ENCODE results near the gene SMG6. TPM values are rescaled to one million over a fixed set of nuclear protein-coding genes. Genes with fewer than 3 reads are reported as not detected.

SMG6 gene
- total and polyA plus RNA-seq, 2 donors (not counting 1 experiment from before 2014, with no cell fraction given): 10.6 to 35.5 TPM

DNA sequence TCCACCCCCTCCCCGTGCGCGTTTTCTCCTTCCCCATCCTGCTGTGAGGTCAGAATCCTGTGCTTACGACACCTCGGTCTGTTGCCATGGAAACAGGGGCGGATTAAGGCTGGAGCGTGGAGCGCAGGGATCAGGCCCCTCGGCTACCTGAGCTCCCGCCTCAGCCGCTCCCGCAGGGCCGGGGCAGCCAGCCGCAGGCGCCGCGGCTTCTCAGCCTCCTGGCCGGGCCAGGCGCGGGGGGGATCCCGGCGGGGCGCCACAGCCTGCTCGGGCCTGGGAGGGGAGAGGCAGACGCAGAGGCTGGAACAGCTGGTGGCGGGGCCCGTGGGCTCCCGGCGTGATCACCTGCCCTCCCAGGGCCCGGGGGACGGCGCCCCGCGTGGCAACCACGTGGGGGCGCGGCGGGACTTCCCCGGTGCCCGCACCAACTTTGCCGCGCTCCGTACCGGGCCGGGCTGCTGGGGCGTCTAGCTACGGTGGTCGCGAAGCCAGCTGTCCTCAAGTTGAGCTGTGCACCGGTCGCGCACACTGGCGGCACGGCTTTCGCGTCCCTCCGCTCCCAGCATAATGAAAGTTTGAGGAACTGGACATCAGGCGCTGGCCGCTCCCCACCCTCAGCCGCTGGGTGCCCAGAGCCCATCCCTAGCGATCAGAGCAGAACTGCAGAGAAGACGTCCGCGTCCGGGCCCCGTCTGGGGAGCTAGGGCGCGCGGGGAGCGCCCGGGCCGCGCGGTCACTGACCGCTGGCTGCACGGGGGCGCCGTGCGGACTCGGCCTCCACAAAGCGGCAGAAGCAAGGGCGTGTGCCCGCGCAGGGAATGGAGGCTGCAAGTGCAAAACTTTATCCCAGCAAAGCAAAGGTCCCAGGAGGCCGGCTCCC lies 279.7 kb downstream of the SMG6 start:
- H3K4me2 ChIP-seq (replicated peaks; ENCODE audit: low read depth, low read length, poor library complexity, severe bottlenecking): peak overlapping the region; percentile 96
- peak overlapping the region; percentile 67 for H3K9ac ChIP-seq (ENCODE audit: low read length)
- ChIA-PET POLR2A (no interaction called here), CTCF (interaction anchor here (1.3 kb wide), 1 partner anchor 221 kb away, joined by 6 read pairs; no protein-coding TSS in a partner anchor)
- peaks cover 0 to 10% (median 0%) of the 10 kb centered on the region in 3 donors for H3K9me3 ChIP-seq (ENCODE audit: control extremely low read depth in 1 of 3, control insufficient read depth in 2 of 3, insufficient read depth in 1 of 3, low read length in 2 of 3)
- 3% methylated on average over 82 of the region's 85 CpGs for WGBS (ENCODE audit: insufficient coverage)
- intact Hi-C loops (cut with micrococcal nuclease): loop anchor here (2.0 kb wide), 1 partner anchor 17 kb away; no protein-coding TSS in a partner anchor
- ATAC-seq (ENCODE audit: low read depth): peak; percentile 15
- peak overlapping the region in 4 of 5 experiments; percentile 11 to 68 (median 54) for H3K4me3 ChIP-seq (ENCODE audit: control extremely low read depth in 1 of 5, extremely low read depth in 1 of 5, insufficient read depth in 1 of 5, low read depth in 2 of 5, low read length in 4 of 5)
- peak overlapping the region; percentile 51 for H2AFZ ChIP-seq (ENCODE audit: insufficient read depth, low read depth, low read length, poor library complexity, severe bottlenecking)
- no peaks in the 10 kb centered on the region for H3K36me3 ChIP-seq (replicated peaks in 1 of 2; ENCODE audit: control extremely low read depth in 1 of 2, control insufficient read depth in 1 of 2, extremely low read depth in 1 of 2, insufficient read depth in 2 of 2, low read length in 1 of 2)
- H3K27me3 Mint-ChIP-seq: peaks cover 48% of the 10 kb centered on the region
- peak; percentile 74 for DNase-seq
- peaks cover 22% of the 10 kb centered on the region for H3K4me1 Mint-ChIP-seq
- peak overlapping the region; percentile 82 for H3K4me3 Mint-ChIP-seq
- H3K27ac ChIP-seq (ENCODE audit: low read length in 2 of 2): no peak overlapping the region
- H3K4me1 ChIP-seq (ENCODE audit: control insufficient read depth in 2 of 2, insufficient read depth in 2 of 2, low read length in 2 of 2): peaks cover 35% of the 10 kb centered on the region in 2 donors
- H3K27ac Mint-ChIP-seq: no peak overlapping the region
- TF ChIP-seq CTCF (IDR thresholded peaks at IDR 0.05) (no peak), EZH2 (IDR thresholded peaks at IDR 0.05; ENCODE audit: borderline replicate concordance, insufficient read depth, low read depth, low read length, poor library complexity, severe bottlenecking) (no peak)
- peaks cover 7% of the 10 kb centered on the region for H4K20me1 ChIP-seq (ENCODE audit: control insufficient read depth, insufficient read depth, low read length, poor library complexity, severe bottlenecking)
- H3K9me3 Mint-ChIP-seq (ENCODE audit: insufficient read depth): no peaks in the 10 kb centered on the region
- no peaks in the 10 kb centered on the region for H3K79me2 ChIP-seq (ENCODE audit: control insufficient read depth, insufficient read depth, low read length)
- H3K27me3 ChIP-seq (replicated peaks in 1 of 4; ENCODE audit: control extremely low read depth in 1 of 4, control insufficient read depth in 3 of 4, insufficient read depth in 4 of 4, low read length in 3 of 4): peaks cover 0 to 58% (median 22%) of the 10 kb centered on the region in 4 experiments

GRCh38 chr17:2023256-2023655 lies 280.3 kb downstream of the SMG6 start:
- peaks cover 50% of the 10 kb centered on the region for H3K27me3 Mint-ChIP-seq

More at GRCh38 chr17:2023256-2023655, 280.3 kb downstream of the SMG6 start:
- peak overlapping the region; percentile 52 for H3K4me3 Mint-ChIP-seq
- peaks cover 22% of the 10 kb centered on the region for H3K4me1 Mint-ChIP-seq
- intact Hi-C loops (cut with micrococcal nuclease): no loop called here
- no peak for ATAC-seq (ENCODE audit: low read depth)
- Histone ChIP-seq H3K4me1 (ENCODE audit: control insufficient read depth in 2 of 2, insufficient read depth in 2 of 2, low read length in 2 of 2) (peaks cover 35% of the 10 kb centered on the region in 2 donors), H4K20me1 (ENCODE audit: control insufficient read depth, insufficient read depth, low read length, poor library complexity, severe bottlenecking) (peaks cover 7% of the 10 kb centered on the region), H3K9me3 (ENCODE audit: control extremely low read depth in 1 of 3, control insufficient read depth in 2 of 3, insufficient read depth in 1 of 3, low read length in 2 of 3) (peaks cover 0 to 10% (median 0%) of the 10 kb centered on the region in 3 donors), H3K36me3 (replicated peaks in 1 of 2; ENCODE audit: control extremely low read depth in 1 of 2, control insufficient read depth in 1 of 2, extremely low read depth in 1 of 2, insufficient read depth in 2 of 2, low read length in 1 of 2) (no peaks in the 10 kb centered on the region), H3K79me2 (ENCODE audit: control insufficient read depth, insufficient read depth, low read length) (no peaks in the 10 kb centered on the region), H3K4me3 (ENCODE audit: control extremely low read depth in 1 of 5, extremely low read depth in 1 of 5, insufficient read depth in 1 of 5, low read depth in 2 of 5, low read length in 4 of 5) (no peak overlapping the region), H3K9ac (ENCODE audit: low read length) (no peak overlapping the region), H3K27me3 (replicated peaks in 1 of 4; ENCODE audit: control extremely low read depth in 1 of 4, control insufficient read depth in 3 of 4, insufficient read depth in 4 of 4, low read length in 3 of 4) (peaks cover 0 to 53% (median 22%) of the 10 kb centered on the region in 4 experiments), H3K4me2 (replicated peaks; ENCODE audit: low read depth, low read length, poor library complexity, severe bottlenecking) (peak overlapping the region; percentile 96), H2AFZ (ENCODE audit: insufficient read depth, low read depth, low read length, poor library complexity, severe bottlenecking) (no peak overlapping the region), H3K27ac (ENCODE audit: low read length in 2 of 2) (no peak overlapping the region)
- POLR2A ChIA-PET: no interaction called here
- no peak overlapping the region for H3K27ac Mint-ChIP-seq
- H3K9me3 Mint-ChIP-seq (ENCODE audit: insufficient read depth): no peaks in the 10 kb centered on the region
- CTCF ChIA-PET: no interaction called here
- 57% methylated on average over 15 of the region's 16 CpGs for WGBS (ENCODE audit: insufficient coverage)
- TF ChIP-seq CTCF (IDR thresholded peaks at IDR 0.05): no peak
- TF ChIP-seq EZH2 (IDR thresholded peaks at IDR 0.05; ENCODE audit: borderline replicate concordance, insufficient read depth, low read depth, low read length, poor library complexity, severe bottlenecking): no peak
- DNase-seq: peak; percentile 27

All from B cell (primary cell).